Endometrial microvascular endothelial cells (primary cell): Measurements from ENCODE around the gene SYNPO. TPM values are rescaled to one million over a fixed set of nuclear protein-coding genes. Genes with fewer than 3 reads are reported as not detected.

Experiments
- total RNA-seq: library from RNA; depleted of rRNA; stranded (reverse); fragments of >200 nt; gene quantifications from one replicate; pipeline ENCODE4 v1.2.3, GENCODE V29; 2015; ENCODE audit errors: inconsistent ontology term

SYNPO gene
- total RNA-seq, 1 donor from 2014 or later, result 34.8 TPM

Other genes starting within 250 kb of the SYNPO start
- 9.4 TPM for gene CD74, start 227.8 kb upstream of the SYNPO start, total RNA-seq
- 2,208 TPM for gene RPS14, start 190.9 kb upstream of the SYNPO start, total RNA-seq
- gene NDST1, start 132.5 kb upstream of the SYNPO start, total RNA-seq, result 151 TPM
- 0.09 TPM for gene MYOZ3, start 20.6 kb downstream of the SYNPO start, total RNA-seq
- gene RBM22, start 60.4 kb downstream of the SYNPO start, total RNA-seq, result 35.1 TPM
- gene DCTN4, start 118.4 kb downstream of the SYNPO start, total RNA-seq, result 56.0 TPM
- 12.8 TPM for gene SMIM3, start 138.1 kb downstream of the SYNPO start, total RNA-seq
- not detected for gene IRGM, start 205.9 kb downstream of the SYNPO start, total RNA-seq